ENCODE data around the gene ZNF362.

ZNF362 gene

DNA sequence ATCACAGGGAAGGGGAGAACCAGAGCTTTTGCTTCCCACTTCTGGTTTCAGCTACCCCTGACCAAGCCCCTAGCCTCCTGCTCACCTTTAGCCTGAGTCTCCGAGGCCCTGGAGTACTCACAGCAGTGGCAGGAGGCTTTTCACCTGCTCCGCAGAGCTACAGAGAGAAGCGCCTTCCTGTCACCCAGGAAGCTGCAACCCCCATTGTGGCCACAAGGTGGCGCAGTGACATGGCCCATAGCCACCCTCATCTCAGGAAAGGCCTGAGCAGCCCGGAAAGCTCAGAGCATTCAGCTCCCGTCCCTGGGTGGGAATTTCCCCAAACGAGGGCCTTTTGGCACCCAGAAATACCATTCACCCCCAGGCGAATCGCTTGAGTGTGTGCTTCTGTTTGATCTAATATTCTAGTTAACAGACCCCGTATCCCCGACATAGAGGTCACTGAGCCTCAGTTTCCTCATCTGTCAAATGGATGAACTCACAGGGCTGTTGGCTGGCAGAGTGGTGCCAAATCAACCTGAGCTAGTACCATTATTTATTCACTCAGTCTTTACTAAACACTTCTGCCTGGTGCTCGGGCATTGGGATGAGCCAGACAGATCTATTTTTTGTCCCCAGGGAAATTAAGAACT lies 39.3 kb downstream of the ZNF362 start (continued):
- TF ChIP-seq, protein P1, sequence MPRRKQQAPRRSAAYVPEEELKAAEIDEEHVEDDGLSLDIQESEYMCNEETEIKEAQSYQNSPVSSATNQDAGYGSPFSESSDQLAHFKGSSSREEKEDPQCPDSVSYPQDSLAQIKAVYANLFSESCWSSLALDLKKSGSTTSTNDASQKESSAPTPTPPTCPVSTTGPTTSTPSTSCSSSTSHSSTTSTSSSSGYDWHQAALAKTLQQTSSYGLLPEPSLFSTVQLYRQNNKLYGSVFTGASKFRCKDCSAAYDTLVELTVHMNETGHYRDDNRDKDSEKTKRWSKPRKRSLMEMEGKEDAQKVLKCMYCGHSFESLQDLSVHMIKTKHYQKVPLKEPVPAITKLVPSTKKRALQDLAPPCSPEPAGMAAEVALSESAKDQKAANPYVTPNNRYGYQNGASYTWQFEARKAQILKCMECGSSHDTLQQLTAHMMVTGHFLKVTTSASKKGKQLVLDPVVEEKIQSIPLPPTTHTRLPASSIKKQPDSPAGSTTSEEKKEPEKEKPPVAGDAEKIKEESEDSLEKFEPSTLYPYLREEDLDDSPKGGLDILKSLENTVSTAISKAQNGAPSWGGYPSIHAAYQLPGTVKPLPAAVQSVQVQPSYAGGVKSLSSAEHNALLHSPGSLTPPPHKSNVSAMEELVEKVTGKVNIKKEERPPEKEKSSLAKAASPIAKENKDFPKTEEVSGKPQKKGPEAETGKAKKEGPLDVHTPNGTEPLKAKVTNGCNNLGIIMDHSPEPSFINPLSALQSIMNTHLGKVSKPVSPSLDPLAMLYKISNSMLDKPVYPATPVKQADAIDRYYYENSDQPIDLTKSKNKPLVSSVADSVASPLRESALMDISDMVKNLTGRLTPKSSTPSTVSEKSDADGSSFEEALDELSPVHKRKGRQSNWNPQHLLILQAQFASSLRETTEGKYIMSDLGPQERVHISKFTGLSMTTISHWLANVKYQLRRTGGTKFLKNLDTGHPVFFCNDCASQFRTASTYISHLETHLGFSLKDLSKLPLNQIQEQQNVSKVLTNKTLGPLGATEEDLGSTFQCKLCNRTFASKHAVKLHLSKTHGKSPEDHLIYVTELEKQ (tag by site-specific recombination; IDR thresholded peaks at IDR 0.05; ENCODE audit: borderline replicate concordance) = no peak
- TF ChIP-seq ZNF510 (tag by site-specific recombination; IDR thresholded peaks at IDR 0.05; ENCODE audit: insufficient replicate concordance) = no peak
- no peak for TF ChIP-seq ZBTB6 (tag by site-specific recombination; IDR thresholded peaks at IDR 0.05)
- TF ChIP-seq ZNF423 (tag by site-specific recombination; IDR thresholded peaks at IDR 0.05) = 0 out of 2 replicates have a peak, but pooled peaks have one; percentile 38
- TF ChIP-seq, protein P2, sequence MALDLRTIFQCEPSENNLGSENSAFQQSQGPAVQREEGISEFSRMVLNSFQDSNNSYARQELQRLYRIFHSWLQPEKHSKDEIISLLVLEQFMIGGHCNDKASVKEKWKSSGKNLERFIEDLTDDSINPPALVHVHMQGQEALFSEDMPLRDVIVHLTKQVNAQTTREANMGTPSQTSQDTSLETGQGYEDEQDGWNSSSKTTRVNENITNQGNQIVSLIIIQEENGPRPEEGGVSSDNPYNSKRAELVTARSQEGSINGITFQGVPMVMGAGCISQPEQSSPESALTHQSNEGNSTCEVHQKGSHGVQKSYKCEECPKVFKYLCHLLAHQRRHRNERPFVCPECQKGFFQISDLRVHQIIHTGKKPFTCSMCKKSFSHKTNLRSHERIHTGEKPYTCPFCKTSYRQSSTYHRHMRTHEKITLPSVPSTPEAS (tag by site-specific recombination; IDR thresholded peaks at IDR 0.05) = no peak
- no peak for TF ChIP-seq ZNF274 (IDR thresholded peaks at IDR 0.05; ENCODE audit: low read length)
- TF ChIP-seq ZNF274 (tag by site-specific recombination; IDR thresholded peaks at IDR 0.05; ENCODE audit: borderline replicate concordance) = no peak
- peak; percentile 58; the same call in 1 of the 2 replicates for TF ChIP-seq ZNF660 (tag by site-specific recombination; IDR thresholded peaks at IDR 0.05)
- TF ChIP-seq, protein P3, sequence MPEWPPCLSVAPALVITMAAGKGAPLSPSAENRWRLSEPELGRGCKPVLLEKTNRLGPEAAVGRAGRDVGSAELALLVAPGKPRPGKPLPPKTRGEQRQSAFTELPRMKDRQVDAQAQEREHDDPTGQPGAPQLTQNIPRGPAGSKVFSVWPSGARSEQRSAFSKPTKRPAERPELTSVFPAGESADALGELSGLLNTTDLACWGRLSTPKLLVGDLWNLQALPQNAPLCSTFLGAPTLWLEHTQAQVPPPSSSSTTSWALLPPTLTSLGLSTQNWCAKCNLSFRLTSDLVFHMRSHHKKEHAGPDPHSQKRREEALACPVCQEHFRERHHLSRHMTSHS (tag by site-specific recombination; IDR thresholded peaks at IDR 0.05) = no peak

- Histone ChIP-seq H3K4me3 (ENCODE audit: low read depth, low read length) (no peak overlapping the region), H3K4me1 (ENCODE audit: control insufficient read depth, insufficient read depth, low read length) (no peaks in the 10 kb centered on the region), H3K36me3 (ENCODE audit: control insufficient read depth in 2 of 2, insufficient read depth in 1 of 2, low read length in 2 of 2) (peaks cover 0 to 62% of the 10 kb centered on the region in 2 experiments; a peak in 1 of 3 replicates), H3K9me3 (ENCODE audit: control insufficient read depth, insufficient read depth, low read depth, low read length) (no peaks in the 10 kb centered on the region), H3K27ac (ENCODE audit: extremely low read depth, low read depth, low read length) (no peak overlapping the region)
- POLR2A ChIA-PET = interaction anchor here (0.9 kb wide), 1 partner anchor 43 kb away, joined by 4 read pairs; no protein-coding TSS in a partner anchor
- CTCF ChIA-PET = interaction anchor here (0.5 to 7.0 kb wide), 59 partner anchors 9 to 895 kb away, joined by 3 to 135 read pairs (median 5); partner anchors contain the start of genes A3GALT2, TRIM62 and ZSCAN20
- TF ChIP-seq ZNF660 (tag by site-specific recombination; IDR thresholded peaks at IDR 0.05) = no peak
- TF ChIP-seq ZNF112 (tag by site-specific recombination; IDR thresholded peaks at IDR 0.05) = no peak
- TF ChIP-seq, protein P4, sequence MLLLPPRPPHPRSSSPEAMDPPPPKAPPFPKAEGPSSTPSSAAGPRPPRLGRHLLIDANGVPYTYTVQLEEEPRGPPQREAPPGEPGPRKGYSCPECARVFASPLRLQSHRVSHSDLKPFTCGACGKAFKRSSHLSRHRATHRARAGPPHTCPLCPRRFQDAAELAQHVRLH (tag by site-specific recombination; IDR thresholded peaks at IDR 0.05) = no peak
- TF ChIP-seq, protein P5, sequence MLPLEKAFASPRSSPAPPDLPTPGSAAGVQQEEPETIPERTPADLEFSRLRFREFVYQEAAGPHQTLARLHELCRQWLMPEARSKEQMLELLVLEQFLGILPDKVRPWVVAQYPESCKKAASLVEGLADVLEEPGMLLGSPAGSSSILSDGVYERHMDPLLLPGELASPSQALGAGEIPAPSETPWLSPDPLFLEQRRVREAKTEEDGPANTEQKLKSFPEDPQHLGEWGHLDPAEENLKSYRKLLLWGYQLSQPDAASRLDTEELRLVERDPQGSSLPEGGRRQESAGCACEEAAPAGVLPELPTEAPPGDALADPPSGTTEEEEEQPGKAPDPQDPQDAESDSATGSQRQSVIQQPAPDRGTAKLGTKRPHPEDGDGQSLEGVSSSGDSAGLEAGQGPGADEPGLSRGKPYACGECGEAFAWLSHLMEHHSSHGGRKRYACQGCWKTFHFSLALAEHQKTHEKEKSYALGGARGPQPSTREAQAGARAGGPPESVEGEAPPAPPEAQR (tag by site-specific recombination; IDR thresholded peaks at IDR 0.05) = no peak
- TF ChIP-seq ZNF501 (tag by site-specific recombination; IDR thresholded peaks at IDR 0.05) = no peak
- no peak for TF ChIP-seq SP7 (tag by site-specific recombination; IDR thresholded peaks at IDR 0.05)
- TF ChIP-seq KLF8 (tag by site-specific recombination; IDR thresholded peaks at IDR 0.05) = no peak
- no peak for TF ChIP-seq ZNF175 (tag by site-specific recombination; IDR thresholded peaks at IDR 0.05)
- TF ChIP-seq, protein P3 (tag by site-specific recombination; IDR thresholded peaks at IDR 0.05) = no peak
Measured at GRCh38 chr1:33296082-33296458, 39.8 kb downstream of the ZNF362 start.

Data from HEK293 (cell line).